Lung (tissue), 12 donors: ENCODE measurements around the gene MTM1. TPM values are rescaled to one million over a fixed set of nuclear protein-coding genes. Genes with fewer than 3 reads are reported as not detected.

ENCODE experiments used
- ATAC-seq: fragments of 200-7000 bp; cut with Tn5 transposase; one replicate; pipeline ENCODE4 v1.9.1; 2020; ENCODE audit warnings: moderate number of reproducible peaks; ENCODE audit not compliant: insufficient read depth, low FRiP score
- DNase-seq, 3 donors: peaks; one replicate each; pipeline ENCODE4 v3.0.0-alpha.2; 2013 to 2017
- H3K27ac ChIP-seq, 2 donors: one replicate each; pipeline ENCODE4 v1.5.1; 2013; ENCODE audit warnings: mild to moderate bottlenecking in 2 of 2, moderate library complexity in 2 of 2, control low read depth in 1 of 2, inconsistent platforms in 1 of 2, low read depth in 1 of 2, low read length in 1 of 2
- H3K27me3 ChIP-seq, 3 donors: one replicate each; pipeline ENCODE4 v1.5.1; 2013; ENCODE audit warnings: low read length in 2 of 3; ENCODE audit not compliant: control insufficient read depth in 3 of 3, insufficient read depth in 3 of 3
- H3K36me3 ChIP-seq, 4 donors: one replicate each; pipeline ENCODE4 v1.5.1; 2013; ENCODE audit warnings: low read length in 4 of 4, mild to moderate bottlenecking in 1 of 4, moderate library complexity in 1 of 4; ENCODE audit not compliant: control insufficient read depth in 4 of 4, insufficient read depth in 4 of 4
- H3K4me1 ChIP-seq, 5 donors: one replicate each; pipeline ENCODE4 v1.5.1; 2013; ENCODE audit warnings: low read length in 5 of 5, mild to moderate bottlenecking in 2 of 5, moderate library complexity in 1 of 5; ENCODE audit not compliant: control insufficient read depth in 5 of 5, insufficient read depth in 5 of 5
- H3K4me3 ChIP-seq: one replicate; pipeline ENCODE4 v1.5.1; 2013; ENCODE audit warnings: mild to moderate bottlenecking, control low read depth, moderate library complexity
- H3K9ac ChIP-seq, 2 donors: one replicate each; pipeline ENCODE4 v1.5.1; 2013; ENCODE audit warnings: low read length in 2 of 2, control low read depth in 1 of 2; ENCODE audit not compliant: insufficient read depth in 1 of 2
- H3K9me3 ChIP-seq, 4 donors: one replicate each; pipeline ENCODE4 v1.5.1; 2013; ENCODE audit warnings: low read length in 3 of 4, mild to moderate bottlenecking in 1 of 4, moderate library complexity in 1 of 4; ENCODE audit not compliant: control insufficient read depth in 4 of 4, insufficient read depth in 3 of 4
- WGBS, 2 donors: extraction: QIAGEN DNeasy Blood & Tissue Kit; methylation state at CpG; one replicate each; pipeline ENCODE4 v1.1.7; 2013; 5-methylcytosine and 5-hydroxymethylcytosine counted together
- polyA plus RNA-seq, 2 donors: library from polyadenylated mRNA; stranded (reverse); fragments of 200-250 nt; gene quantifications; one replicate each; pipeline ENCODE4 v1.2.1, GENCODE V29; 2013
- total RNA-seq, 2 donors: library from RNA; depleted of rRNA in 1 of 2; stranded (reverse); fragments of >200 nt in 1 of 2; gene quantifications; one replicate each; pipeline ENCODE4 v1.2.1, GENCODE V29; 2014 to 2021
- TF ChIP-seq, protein P1 (sequence below): IDR thresholded peaks from 2 replicates; pipeline ENCODE4 v1.5.1; 2012; ENCODE audit warnings: mild to moderate bottlenecking; ENCODE audit errors: control extremely low read depth, extremely low read depth
- donor health status: control.
- donor health status: control.
- donor health status: Bipolar disorder and iron deficiency.
- donor health status: healthy.
- donor health status: DM: yes; HTN: yes; CAD: no.

MTM1 gene
- total and polyA plus RNA-seq, 4 donors, result 4.6 to 31.2 (median 14.5) TPM

DNA sequence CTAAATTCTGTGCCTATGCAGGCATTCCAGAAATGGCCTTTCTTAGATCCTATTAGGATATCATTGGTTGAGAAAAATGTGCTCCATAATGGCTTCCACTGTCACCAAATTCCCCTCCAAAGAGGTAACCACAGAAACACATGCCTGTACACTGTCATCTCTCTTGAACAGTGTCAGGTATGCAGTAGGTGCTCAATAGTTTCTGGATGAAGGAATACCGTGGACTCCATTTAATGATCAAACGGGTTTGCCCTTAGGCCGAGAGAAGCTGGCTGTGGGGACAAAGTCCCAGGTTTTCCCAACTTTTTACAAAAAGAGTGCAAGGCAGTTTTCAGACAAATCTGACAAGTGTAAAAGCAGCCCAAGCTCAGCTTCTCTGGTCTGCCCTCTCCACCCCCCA, 16.5 kb upstream of the MTM1 start:
- Histone ChIP-seq H3K9ac (no peak overlapping the region), H3K4me3 (no peak overlapping the region), H3K4me1 (peaks cover 0 to 9% (median 0%) of the 10 kb centered on the region in 5 donors), H3K9me3 (peaks cover 0 to 5% (median 0%) of the 10 kb centered on the region in 4 donors), H3K27ac (no peak overlapping the region), H3K36me3 (no peaks in the 10 kb centered on the region), H3K27me3 (peaks cover 0 to 2% (median 2%) of the 10 kb centered on the region in 3 donors)
- DNase-seq (no peak), ATAC-seq (no peak)
- TF ChIP-seq, protein P1, sequence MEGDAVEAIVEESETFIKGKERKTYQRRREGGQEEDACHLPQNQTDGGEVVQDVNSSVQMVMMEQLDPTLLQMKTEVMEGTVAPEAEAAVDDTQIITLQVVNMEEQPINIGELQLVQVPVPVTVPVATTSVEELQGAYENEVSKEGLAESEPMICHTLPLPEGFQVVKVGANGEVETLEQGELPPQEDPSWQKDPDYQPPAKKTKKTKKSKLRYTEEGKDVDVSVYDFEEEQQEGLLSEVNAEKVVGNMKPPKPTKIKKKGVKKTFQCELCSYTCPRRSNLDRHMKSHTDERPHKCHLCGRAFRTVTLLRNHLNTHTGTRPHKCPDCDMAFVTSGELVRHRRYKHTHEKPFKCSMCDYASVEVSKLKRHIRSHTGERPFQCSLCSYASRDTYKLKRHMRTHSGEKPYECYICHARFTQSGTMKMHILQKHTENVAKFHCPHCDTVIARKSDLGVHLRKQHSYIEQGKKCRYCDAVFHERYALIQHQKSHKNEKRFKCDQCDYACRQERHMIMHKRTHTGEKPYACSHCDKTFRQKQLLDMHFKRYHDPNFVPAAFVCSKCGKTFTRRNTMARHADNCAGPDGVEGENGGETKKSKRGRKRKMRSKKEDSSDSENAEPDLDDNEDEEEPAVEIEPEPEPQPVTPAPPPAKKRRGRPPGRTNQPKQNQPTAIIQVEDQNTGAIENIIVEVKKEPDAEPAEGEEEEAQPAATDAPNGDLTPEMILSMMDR, result no peak
- WGBS, 2 donors, result 78 to 96% methylated on average over 3 of the region's 3 CpGs

DNA sequence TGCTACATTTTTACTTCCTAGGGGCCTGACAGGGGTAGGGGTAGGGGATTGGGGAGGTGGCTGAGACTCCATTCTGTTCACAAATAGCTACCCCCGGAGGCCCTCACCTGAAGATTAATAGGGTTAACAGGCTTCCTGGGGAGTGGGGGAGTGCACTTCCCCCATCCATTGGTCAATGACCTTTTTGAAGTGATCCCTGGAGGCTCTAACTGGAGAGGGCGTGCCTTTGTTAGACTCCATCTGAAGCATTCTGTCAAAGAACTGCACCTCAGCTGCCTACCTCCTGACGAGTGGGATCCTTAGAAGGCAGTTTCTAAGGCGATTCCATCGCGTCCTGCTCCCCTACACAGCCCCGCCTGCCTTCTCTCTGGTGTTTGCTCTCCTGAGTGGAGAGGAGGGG, 10.0 kb upstream of the MTM1 start:
- Histone ChIP-seq H3K9me3 (no peaks in the 10 kb centered on the region), H3K36me3 (no peaks in the 10 kb centered on the region), H3K27me3 (peaks cover 0 to 3% (median under 1%) of the 10 kb centered on the region in 3 donors), H3K4me3 (no peak overlapping the region), H3K4me1 (peaks cover 0 to 6% (median 0%) of the 10 kb centered on the region in 5 donors), H3K9ac (no peak overlapping the region), H3K27ac (no peak overlapping the region)
- DNase-seq (no peak), ATAC-seq (no peak)
- 42 to 74% methylated on average over 7 of the region's 7 CpGs for WGBS, 2 donors
- TF ChIP-seq, protein P1, result no peak

DNA sequence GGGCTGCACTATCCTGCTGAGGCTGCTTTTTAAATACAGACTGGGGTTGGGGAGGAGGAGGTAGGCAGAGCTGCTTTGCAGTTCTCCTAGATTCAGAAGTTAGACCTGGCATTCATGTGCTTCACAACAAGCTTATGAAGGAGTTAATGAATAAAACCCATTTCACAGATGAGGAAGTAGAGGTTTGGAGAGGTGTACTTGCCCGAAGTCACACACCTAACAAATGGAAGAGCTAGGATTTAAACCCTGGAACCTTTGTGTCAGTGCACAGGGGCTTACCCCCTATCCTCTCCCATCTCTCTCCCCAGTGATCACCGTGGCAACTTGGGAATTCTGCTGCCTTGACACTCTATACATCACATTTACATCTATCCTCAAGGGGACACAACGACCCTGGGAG, 3.6 kb upstream of the MTM1 start:
- ATAC-seq (no peak), DNase-seq (no peak)
- Histone ChIP-seq H3K9me3 (peaks cover 0 to 3% (median 0%) of the 10 kb centered on the region in 4 donors), H3K27me3 (peaks cover 0 to 3% (median 0%) of the 10 kb centered on the region in 3 donors), H3K27ac (no peak overlapping the region), H3K4me1 (peaks cover 0 to 12% (median 0%) of the 10 kb centered on the region in 5 donors), H3K36me3 (no peaks in the 10 kb centered on the region), H3K9ac (no peak overlapping the region), H3K4me3 (no peak overlapping the region)
- 58 to 77% methylated on average over 3 of the region's 3 CpGs for WGBS, 2 donors
- TF ChIP-seq, protein P1, result no peak

DNA sequence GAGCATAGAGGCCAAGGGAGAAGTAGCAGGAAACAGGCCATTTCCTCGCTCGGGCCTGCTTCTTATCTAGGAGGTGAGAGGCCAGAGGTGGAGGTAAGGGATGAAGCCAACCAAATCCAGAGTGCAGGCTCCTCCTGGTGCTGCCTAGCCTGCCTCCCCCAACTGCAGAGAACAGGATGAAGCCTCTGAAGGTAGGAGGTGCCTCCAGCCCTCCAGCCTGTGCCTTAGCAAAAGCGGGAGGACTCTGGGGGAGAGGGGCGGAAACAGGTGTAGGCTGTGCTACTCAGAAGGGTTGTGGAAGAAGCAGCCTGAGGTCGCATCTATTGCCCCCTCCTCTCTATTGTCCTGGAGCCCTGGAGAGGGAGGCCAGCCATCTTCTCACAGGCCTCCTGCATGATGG, 2.9 kb upstream of the MTM1 start:
- no peak for DNase-seq
- TF ChIP-seq, protein P1, result no peak

More for the DNA sequence above, 2.9 kb upstream of the MTM1 start:
- peaks cover 0 to 12% (median 0%) of the 10 kb centered on the region in 5 donors for H3K4me1 ChIP-seq
- H3K9me3 ChIP-seq, result peaks cover 0 to 3% (median 0%) of the 10 kb centered on the region in 4 donors
- WGBS, 2 donors, result 71 to 78% methylated on average over 3 to 5 of the region's 5 CpGs
- no peak overlapping the region for H3K27ac ChIP-seq
- no peak overlapping the region for H3K4me3 ChIP-seq
- H3K27me3 ChIP-seq, result peaks cover 0 to 3% (median 0%) of the 10 kb centered on the region in 3 donors
- no peak overlapping the region for H3K9ac ChIP-seq
- H3K36me3 ChIP-seq, result no peaks in the 10 kb centered on the region
- ATAC-seq, result no peak
